ENCODE results near the gene FERMT1.

DNA sequence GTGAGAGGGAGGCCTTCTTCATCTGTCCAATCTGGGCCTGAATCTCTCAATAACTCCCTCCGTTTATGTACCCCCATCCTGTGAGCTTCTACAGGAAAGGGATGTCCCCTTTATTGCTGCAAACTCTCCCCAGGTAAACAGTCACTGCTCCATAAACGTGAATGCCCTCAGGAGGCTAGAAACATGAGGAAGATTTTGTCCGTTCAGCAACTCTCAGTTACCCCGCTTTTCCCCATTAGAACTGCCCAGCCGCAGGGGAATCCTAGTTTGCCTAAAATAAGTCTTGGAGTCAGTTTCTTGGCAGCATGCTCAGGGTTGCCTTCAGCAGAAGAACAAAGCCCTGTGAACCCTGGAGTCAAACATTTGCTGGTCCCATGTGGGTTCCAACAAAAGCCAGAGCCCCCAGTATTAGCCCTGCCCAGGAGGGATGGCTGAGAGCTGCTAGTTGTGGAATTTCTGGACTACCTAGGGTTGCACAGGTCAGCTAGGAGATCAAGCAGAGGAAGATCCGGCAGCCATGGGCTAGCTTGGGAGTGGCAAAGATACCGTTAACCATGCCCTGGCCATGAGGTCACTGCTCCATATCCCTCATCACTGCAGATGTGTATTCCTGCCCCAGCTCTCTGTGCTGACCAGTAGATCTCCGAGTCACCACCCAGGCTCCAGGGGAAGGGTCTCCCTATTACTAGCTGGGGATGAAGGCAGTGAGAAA is 69.6 kb downstream of the FERMT1 start:
- TF ChIP-seq EP300 (IDR thresholded peaks at IDR 0.05) (no peak), POLR2A (IDR thresholded peaks at IDR 0.05) (no peak)
- TF ChIP-seq, protein P1, sequence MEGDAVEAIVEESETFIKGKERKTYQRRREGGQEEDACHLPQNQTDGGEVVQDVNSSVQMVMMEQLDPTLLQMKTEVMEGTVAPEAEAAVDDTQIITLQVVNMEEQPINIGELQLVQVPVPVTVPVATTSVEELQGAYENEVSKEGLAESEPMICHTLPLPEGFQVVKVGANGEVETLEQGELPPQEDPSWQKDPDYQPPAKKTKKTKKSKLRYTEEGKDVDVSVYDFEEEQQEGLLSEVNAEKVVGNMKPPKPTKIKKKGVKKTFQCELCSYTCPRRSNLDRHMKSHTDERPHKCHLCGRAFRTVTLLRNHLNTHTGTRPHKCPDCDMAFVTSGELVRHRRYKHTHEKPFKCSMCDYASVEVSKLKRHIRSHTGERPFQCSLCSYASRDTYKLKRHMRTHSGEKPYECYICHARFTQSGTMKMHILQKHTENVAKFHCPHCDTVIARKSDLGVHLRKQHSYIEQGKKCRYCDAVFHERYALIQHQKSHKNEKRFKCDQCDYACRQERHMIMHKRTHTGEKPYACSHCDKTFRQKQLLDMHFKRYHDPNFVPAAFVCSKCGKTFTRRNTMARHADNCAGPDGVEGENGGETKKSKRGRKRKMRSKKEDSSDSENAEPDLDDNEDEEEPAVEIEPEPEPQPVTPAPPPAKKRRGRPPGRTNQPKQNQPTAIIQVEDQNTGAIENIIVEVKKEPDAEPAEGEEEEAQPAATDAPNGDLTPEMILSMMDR (IDR thresholded peaks at IDR 0.05), result no peak

All from sigmoid colon (tissue), 4 donors.